Neural cell (in vitro differentiated cells): ENCODE results near the gene OR9A2. TPM values are rescaled to one million over a fixed set of nuclear protein-coding genes. Genes with fewer than 3 reads are reported as not detected.

Experiments used
- H2AFZ ChIP-seq: fragments of 200-600, 300-800 bp; sonication (generic), shearing (Covaris generic); 2 replicates; pipeline ENCODE4 v1.6.0; 2014; ENCODE audit warnings: low read depth, mild to moderate bottlenecking, antibody characterized with exemption, low read length, moderate library complexity
- H3F3A ChIP-seq: fragments of 200-600 bp; shearing (Covaris generic); 2 replicates; pipeline ENCODE4 v1.6.1; 2016; ENCODE audit warnings: mild to moderate bottlenecking, moderate library complexity, mixed read lengths, antibody characterized with exemption, low read length; ENCODE audit not compliant: insufficient read depth, poor library complexity, severe bottlenecking
- H3K27ac ChIP-seq: fragments of 200-600, 300-800 bp; sonication (generic), shearing (Covaris generic); 2 replicates; pipeline ENCODE4 v1.5.1; 2014; ENCODE audit warnings: mild to moderate bottlenecking, low read length, moderate library complexity
- H3K27me3 ChIP-seq: fragments of 300-800, 200-600 bp; sonication (generic), shearing (Covaris generic); 2 replicates; pipeline ENCODE4 v1.6.0; 2014; ENCODE audit warnings: mild to moderate bottlenecking, low read depth, low read length, moderate library complexity; ENCODE audit not compliant: insufficient read depth
- H3K36me3 ChIP-seq: fragments of 300-800, 200-600 bp; sonication (generic), shearing (Covaris generic); 2 replicates; pipeline ENCODE4 v1.5.1; 2014; ENCODE audit warnings: mild to moderate bottlenecking, antibody characterized with exemption, low read length, moderate library complexity; ENCODE audit not compliant: insufficient read depth
- H3K4me2 ChIP-seq: fragments of 300-800, 200-600 bp; sonication (generic), shearing (Covaris generic); 2 replicates; pipeline ENCODE4 v1.6.0; 2014; ENCODE audit warnings: mild to moderate bottlenecking, low read length
- H3K4me3 ChIP-seq: fragments of 300-800, 200-600 bp; sonication (generic), shearing (Covaris generic); 2 replicates; pipeline ENCODE4 v1.5.1; 2014; ENCODE audit warnings: mild to moderate bottlenecking, low read length, moderate library complexity
- H3K79me2 ChIP-seq: fragments of 200-600 bp; shearing (Covaris generic); replicated peaks from 2 replicates; pipeline ENCODE4 v1.6.0; 2014; ENCODE audit warnings: mild to moderate bottlenecking, low read length, moderate library complexity; ENCODE audit not compliant: insufficient read depth
- H3K9ac ChIP-seq: fragments of 300-800, 200-600 bp; sonication (generic), shearing (Covaris generic); 2 replicates; pipeline ENCODE4 v1.6.1; 2016; ENCODE audit warnings: mild to moderate bottlenecking, low read length, mixed read lengths
- H3K9me2 ChIP-seq: fragments of 200-600 bp; shearing (Covaris generic); 2 replicates; pipeline ENCODE4 v1.6.1; 2016; ENCODE audit warnings: mild to moderate bottlenecking, low read length, mixed read lengths; ENCODE audit not compliant: insufficient read depth
- H3K9me3 ChIP-seq: fragments of 200-600, 300-800 bp; sonication (generic), shearing (Covaris generic); 2 replicates; pipeline ENCODE4 v1.6.1; 2016; ENCODE audit warnings: mild to moderate bottlenecking, mixed run types, low read length, moderate library complexity, mixed read lengths
- H4K20me1 ChIP-seq: fragments of 200-600 bp; shearing (Covaris generic); 2 replicates; pipeline ENCODE4 v1.6.1; 2016; ENCODE audit warnings: mild to moderate bottlenecking, mixed run types; ENCODE audit not compliant: insufficient read depth
- EP300 ChIP-seq: fragments of 450-650 bp; conservative IDR thresholded peaks from 2 replicates; pipeline ENCODE4 v1.6.1; 2014; ENCODE audit warnings: antibody characterized with exemption, mild to moderate bottlenecking, moderate library complexity; ENCODE audit not compliant: poor library complexity, severe bottlenecking
- EZH2 ChIP-seq: fragments of 200-600, 300-800 bp; shearing (Covaris generic), sonication (generic); IDR thresholded peaks from 2 replicates; pipeline ENCODE4 v1.6.1; 2014; ENCODE audit warnings: antibody characterized with exemption, low read length, borderline replicate concordance, mild to moderate bottlenecking; ENCODE audit not compliant: insufficient read depth, poor library complexity, severe bottlenecking
- MXI1 ChIP-seq: fragments of 450-650 bp; conservative IDR thresholded peaks from 2 replicates; pipeline ENCODE4 v1.6.1; 2014; ENCODE audit warnings: antibody characterized with exemption, mild to moderate bottlenecking; ENCODE audit not compliant: poor library complexity, severe bottlenecking
- POLR2AphosphoS5 ChIP-seq: IDR thresholded peaks from 2 replicates; pipeline ENCODE4 v1.6.1; 2012
- RAD21 ChIP-seq: fragments of 450-650 bp; conservative IDR thresholded peaks from 2 replicates; pipeline ENCODE4 v1.6.1; 2014; ENCODE audit warnings: antibody characterized with exemption, mild to moderate bottlenecking, moderate library complexity
- SMC3 ChIP-seq: fragments of 450-650 bp; conservative IDR thresholded peaks from 2 replicates; pipeline ENCODE4 v1.6.1; 2014; ENCODE audit warnings: antibody characterized with exemption, mild to moderate bottlenecking, moderate library complexity; ENCODE audit not compliant: poor library complexity
- TAF1 ChIP-seq: IDR thresholded peaks from 2 replicates; pipeline ENCODE4 v1.6.1; 2012; ENCODE audit warnings: low read depth
- polyA plus RNA-seq: library from polyadenylated mRNA; depleted of rRNA; stranded (reverse); fragments of >200 nt; gene quantifications from 2 replicates; pipeline ENCODE4 v1.2.3, GENCODE V29; 2014
- TF ChIP-seq, protein P1 (sequence below): IDR thresholded peaks from 2 replicates; pipeline ENCODE4 v1.6.1; 2012; ENCODE audit warnings: borderline replicate concordance
- TF ChIP-seq, protein P2 (sequence below): fragments of 450-650 bp; IDR thresholded peaks from 2 replicates; pipeline ENCODE4 v1.5.1; 2014; ENCODE audit warnings: antibody characterized with exemption, mild to moderate bottlenecking, moderate library complexity; ENCODE audit not compliant: poor library complexity, severe bottlenecking

Gene OR9A2
- polyA plus RNA-seq, 1 donor from 2014 or later = not detected

DNA sequence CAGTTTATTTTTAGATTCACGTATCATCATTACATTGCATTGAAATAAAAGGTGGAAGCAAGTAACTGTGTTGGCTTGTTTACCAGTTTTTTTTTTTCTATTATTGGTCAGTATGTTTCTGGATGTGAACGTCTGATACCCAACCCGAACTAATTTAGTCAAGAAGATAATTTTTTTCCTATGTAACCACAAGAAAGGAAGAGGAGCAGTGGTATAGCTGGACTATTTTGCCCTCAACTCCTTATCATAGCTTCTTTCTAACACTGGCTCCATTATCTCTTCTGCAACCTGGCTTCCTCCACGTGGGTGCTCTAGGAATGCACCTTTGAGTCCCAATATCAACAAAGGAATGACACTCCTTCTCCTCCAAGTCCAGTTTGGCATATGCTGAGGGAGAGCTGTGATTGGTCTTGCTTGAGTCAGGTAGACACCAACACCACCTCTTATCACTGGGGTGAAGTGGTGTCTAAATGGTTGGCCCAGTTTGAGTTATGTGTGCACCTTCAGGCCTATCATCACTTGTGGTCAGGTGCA lies 29.4 kb downstream of the OR9A2 start:
- Histone ChIP-seq H3K27me3 (no peaks in the 10 kb centered on the region), H3K27ac (no peak overlapping the region), H3F3A (no peaks in the 10 kb centered on the region), H4K20me1 (no peaks in the 10 kb centered on the region), H2AFZ (no peak overlapping the region), H3K79me2 (no peaks in the 10 kb centered on the region), H3K9ac (no peak overlapping the region), H3K4me3 (no peak overlapping the region), H3K36me3 (no peaks in the 10 kb centered on the region), H3K9me2 (no peaks in the 10 kb centered on the region), H3K4me2 (no peak overlapping the region), H3K9me3 (no peaks in the 10 kb centered on the region)
- TF ChIP-seq, protein P1, sequence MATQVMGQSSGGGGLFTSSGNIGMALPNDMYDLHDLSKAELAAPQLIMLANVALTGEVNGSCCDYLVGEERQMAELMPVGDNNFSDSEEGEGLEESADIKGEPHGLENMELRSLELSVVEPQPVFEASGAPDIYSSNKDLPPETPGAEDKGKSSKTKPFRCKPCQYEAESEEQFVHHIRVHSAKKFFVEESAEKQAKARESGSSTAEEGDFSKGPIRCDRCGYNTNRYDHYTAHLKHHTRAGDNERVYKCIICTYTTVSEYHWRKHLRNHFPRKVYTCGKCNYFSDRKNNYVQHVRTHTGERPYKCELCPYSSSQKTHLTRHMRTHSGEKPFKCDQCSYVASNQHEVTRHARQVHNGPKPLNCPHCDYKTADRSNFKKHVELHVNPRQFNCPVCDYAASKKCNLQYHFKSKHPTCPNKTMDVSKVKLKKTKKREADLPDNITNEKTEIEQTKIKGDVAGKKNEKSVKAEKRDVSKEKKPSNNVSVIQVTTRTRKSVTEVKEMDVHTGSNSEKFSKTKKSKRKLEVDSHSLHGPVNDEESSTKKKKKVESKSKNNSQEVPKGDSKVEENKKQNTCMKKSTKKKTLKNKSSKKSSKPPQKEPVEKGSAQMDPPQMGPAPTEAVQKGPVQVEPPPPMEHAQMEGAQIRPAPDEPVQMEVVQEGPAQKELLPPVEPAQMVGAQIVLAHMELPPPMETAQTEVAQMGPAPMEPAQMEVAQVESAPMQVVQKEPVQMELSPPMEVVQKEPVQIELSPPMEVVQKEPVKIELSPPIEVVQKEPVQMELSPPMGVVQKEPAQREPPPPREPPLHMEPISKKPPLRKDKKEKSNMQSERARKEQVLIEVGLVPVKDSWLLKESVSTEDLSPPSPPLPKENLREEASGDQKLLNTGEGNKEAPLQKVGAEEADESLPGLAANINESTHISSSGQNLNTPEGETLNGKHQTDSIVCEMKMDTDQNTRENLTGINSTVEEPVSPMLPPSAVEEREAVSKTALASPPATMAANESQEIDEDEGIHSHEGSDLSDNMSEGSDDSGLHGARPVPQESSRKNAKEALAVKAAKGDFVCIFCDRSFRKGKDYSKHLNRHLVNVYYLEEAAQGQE = no peak
- TF ChIP-seq MXI1 = no peak
- TF ChIP-seq SMC3 = no peak
- no peak for TF ChIP-seq RAD21
- TF ChIP-seq, protein P2, sequence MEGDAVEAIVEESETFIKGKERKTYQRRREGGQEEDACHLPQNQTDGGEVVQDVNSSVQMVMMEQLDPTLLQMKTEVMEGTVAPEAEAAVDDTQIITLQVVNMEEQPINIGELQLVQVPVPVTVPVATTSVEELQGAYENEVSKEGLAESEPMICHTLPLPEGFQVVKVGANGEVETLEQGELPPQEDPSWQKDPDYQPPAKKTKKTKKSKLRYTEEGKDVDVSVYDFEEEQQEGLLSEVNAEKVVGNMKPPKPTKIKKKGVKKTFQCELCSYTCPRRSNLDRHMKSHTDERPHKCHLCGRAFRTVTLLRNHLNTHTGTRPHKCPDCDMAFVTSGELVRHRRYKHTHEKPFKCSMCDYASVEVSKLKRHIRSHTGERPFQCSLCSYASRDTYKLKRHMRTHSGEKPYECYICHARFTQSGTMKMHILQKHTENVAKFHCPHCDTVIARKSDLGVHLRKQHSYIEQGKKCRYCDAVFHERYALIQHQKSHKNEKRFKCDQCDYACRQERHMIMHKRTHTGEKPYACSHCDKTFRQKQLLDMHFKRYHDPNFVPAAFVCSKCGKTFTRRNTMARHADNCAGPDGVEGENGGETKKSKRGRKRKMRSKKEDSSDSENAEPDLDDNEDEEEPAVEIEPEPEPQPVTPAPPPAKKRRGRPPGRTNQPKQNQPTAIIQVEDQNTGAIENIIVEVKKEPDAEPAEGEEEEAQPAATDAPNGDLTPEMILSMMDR = no peak
- no peak for TF ChIP-seq TAF1
- TF ChIP-seq POLR2AphosphoS5 = no peak
- TF ChIP-seq EP300 = no peak
- TF ChIP-seq EZH2 = no peak

DNA sequence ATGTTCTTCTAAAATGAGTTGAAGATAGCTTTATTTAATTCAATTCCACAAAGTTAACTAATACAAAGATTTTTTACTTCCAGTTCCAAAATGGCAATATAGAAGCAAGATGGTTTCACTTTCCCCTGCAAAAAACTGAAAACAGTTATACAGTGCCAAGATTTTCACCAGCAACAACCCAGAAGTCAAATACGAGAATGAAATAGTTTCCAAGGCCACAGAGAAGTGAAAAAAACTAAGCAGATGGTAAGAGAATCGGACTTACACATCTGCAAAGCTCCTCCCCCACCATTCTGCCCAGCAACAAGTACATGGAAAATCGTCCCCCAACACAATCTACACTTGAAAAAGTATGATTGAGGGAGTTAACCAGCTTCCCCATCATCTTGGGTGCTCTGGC lies 34.5 kb downstream of the OR9A2 start:
- H3K36me3 ChIP-seq = no peaks in the 10 kb centered on the region
- H3K9ac ChIP-seq = no peak overlapping the region
- no peaks in the 10 kb centered on the region for H3K9me2 ChIP-seq
- H3K79me2 ChIP-seq = no peaks in the 10 kb centered on the region
- TF ChIP-seq EZH2 = no peak
- no peak for TF ChIP-seq TAF1
- TF ChIP-seq EP300 = no peak
- TF ChIP-seq, protein P1 = no peak
- no peak for TF ChIP-seq SMC3
- TF ChIP-seq RAD21 = no peak
- TF ChIP-seq POLR2AphosphoS5 = no peak
- TF ChIP-seq MXI1 = no peak
- TF ChIP-seq, protein P2 = no peak
- no peaks in the 10 kb centered on the region for H3F3A ChIP-seq
- H3K9me3 ChIP-seq = no peaks in the 10 kb centered on the region
- H3K4me3 ChIP-seq = no peak overlapping the region
- no peaks in the 10 kb centered on the region for H4K20me1 ChIP-seq
- no peaks in the 10 kb centered on the region for H3K27me3 ChIP-seq
- H2AFZ ChIP-seq = no peak overlapping the region
- no peak overlapping the region for H3K4me2 ChIP-seq
- H3K27ac ChIP-seq = no peak overlapping the region
